Activated naive CD4-positive, alpha-beta T cell treated with anti-CD3 and anti-CD28 coated beads for 36 hours (primary cell): ENCODE data around the gene JCHAIN. TPM values are rescaled to one million over a fixed set of nuclear protein-coding genes. Genes with fewer than 3 reads are reported as not detected.
"Not testable (repeated sequence)": the region's sequence is repeated elsewhere in the genome, so short reads cannot be mapped to it uniquely, and the experiment has no call there.

Experiments
- CTCF ChIA-PET: fragments of 350-600 bp; sonication (Branson Sonifier 250); formaldehyde crosslinking; loops from one replicate; lab custom pipeline; 2021; ENCODE audit warnings: antibody characterized with exemption; lab: Charles Lee
- DNase-seq: peaks from one replicate; pipeline ENCODE4 v3.0.0-alpha.2; 2020
- H3K27ac Mint-ChIP-seq: one replicate; pipeline ENCODE4 v1.8.0; 2021; ENCODE audit warnings: mild to moderate bottlenecking, mixed read lengths
- H3K27me3 Mint-ChIP-seq: one replicate; pipeline ENCODE4 v1.8.0; 2021; ENCODE audit warnings: low read depth, mixed read lengths
- H3K36me3 Mint-ChIP-seq: one replicate; pipeline ENCODE4 v1.8.0; 2021; ENCODE audit warnings: low read depth, mixed read lengths
- H3K4me1 Mint-ChIP-seq: one replicate; pipeline ENCODE4 v1.8.0; 2021; ENCODE audit warnings: low read depth, mixed read lengths
- H3K4me3 Mint-ChIP-seq: one replicate; pipeline ENCODE4 v1.8.0; 2021; ENCODE audit warnings: mild to moderate bottlenecking, moderate library complexity, mixed read lengths
- H3K9me3 Mint-ChIP-seq: one replicate; pipeline ENCODE4 v1.8.0; 2021; ENCODE audit warnings: mixed read lengths
- intact Hi-C: fragments of 100-400 bp; cut with micrococcal nuclease; formaldehyde crosslinking; loops from one replicate; pipeline ENCODE4 v1.15.1; 2023
- total RNA-seq, 2 experiments: library from RNA; stranded (reverse); gene quantifications; one replicate each; pipeline ENCODE4 v1.2.3, GENCODE V29; 2021

JCHAIN gene
- total RNA-seq, 2 experiments from 2014 or later: not detected

GRCh38 chr4:70687821-70688794 lies 21.8 kb upstream of the JCHAIN start, which contains the start of gene UTP3:
Gene UTP3, plus strand, starts transcription at chr4:70688532. Its CDS starts 146 bp downstream, at chr4:70688678.
- H3K4me1 Mint-ChIP-seq: peaks cover 30% of the 10 kb centered on the region
- peaks cover 27% of the 10 kb centered on the region for H3K36me3 Mint-ChIP-seq
- intact Hi-C loops: loop anchor here (1.0 to 5.0 kb wide), 12 partner anchors 16 to 926 kb away; partner anchors contain the start of genes DCK, GRSF1, MOB1B and SULT1B1
- CTCF ChIA-PET: interaction anchor here (0.6 to 2.1 kb wide), 15 partner anchors 9 to 150 kb away, joined by 3 to 9 read pairs (median 3); partner anchors contain the start of gene RUFY3
- peak within 1 kb of the TSS; percentile 99 for H3K27ac Mint-ChIP-seq
- no peaks in the 10 kb centered on the region for H3K9me3 Mint-ChIP-seq
- no peaks in the 10 kb centered on the region for H3K27me3 Mint-ChIP-seq
- peak within 1 kb of the TSS; percentile 87 for H3K4me3 Mint-ChIP-seq
- DNase-seq: peak; percentile 96

GRCh38 chr4:70687392-70687791 lies 21.1 kb upstream of the JCHAIN start:
- intact Hi-C loops: loop anchor here (5.0 kb wide), 1 partner anchor 925 kb away; the partner anchor contains the start of gene SULT1B1

GRCh38 chr4:70682142-70682541 lies 15.8 kb upstream of the JCHAIN start:
- H3K4me3 Mint-ChIP-seq, CTCF ChIA-PET, H3K27ac Mint-ChIP-seq, H3K9me3 Mint-ChIP-seq, H3K36me3 Mint-ChIP-seq, intact Hi-C loops, H3K4me1 Mint-ChIP-seq, H3K27me3 Mint-ChIP-seq, DNase-seq: not testable (repeated sequence)

More at GRCh38 chr4:70687392-70687791, 21.1 kb upstream of the JCHAIN start:
- CTCF ChIA-PET: interaction anchor here (0.6 to 1.3 kb wide), 8 partner anchors 13 to 150 kb away, joined by 3 to 6 read pairs (median 3); no protein-coding TSS in a partner anchor
- Mint-ChIP-seq H3K27ac (peak overlapping the region; percentile 99), H3K4me1 (peaks cover 30% of the 10 kb centered on the region), H3K9me3 (no peaks in the 10 kb centered on the region), H3K27me3 (no peaks in the 10 kb centered on the region), H3K36me3 (peaks cover 26% of the 10 kb centered on the region), H3K4me3 (peak overlapping the region; percentile 87)
- DNase-seq: peak; percentile 18

GRCh38 chr4:70681704-70682103 lies 15.4 kb upstream of the JCHAIN start:
- H3K4me3 Mint-ChIP-seq: no peak overlapping the region
- DNase-seq: no peak
- no peak overlapping the region for H3K27ac Mint-ChIP-seq
- CTCF ChIA-PET: no interaction called here
- H3K36me3 Mint-ChIP-seq: no peaks in the 10 kb centered on the region
- H3K4me1 Mint-ChIP-seq: peaks cover 9% of the 10 kb centered on the region
- H3K27me3 Mint-ChIP-seq: no peaks in the 10 kb centered on the region
- intact Hi-C loops: no loop called here
- no peaks in the 10 kb centered on the region for H3K9me3 Mint-ChIP-seq

- CTCF ChIA-PET: no interaction called here
- H3K4me1 Mint-ChIP-seq: peaks cover 9% of the 10 kb centered on the region
- no peak for DNase-seq
- no peaks in the 10 kb centered on the region for H3K36me3 Mint-ChIP-seq
- no peaks in the 10 kb centered on the region for H3K27me3 Mint-ChIP-seq
- no peak overlapping the region for H3K4me3 Mint-ChIP-seq
- H3K9me3 Mint-ChIP-seq: no peaks in the 10 kb centered on the region
- no peak overlapping the region for H3K27ac Mint-ChIP-seq
- intact Hi-C loops: no loop called here
These were observed 14.6 kb upstream of the JCHAIN start for GRCh38 chr4:70680934-70681333.

GRCh38 chr4:70678383-70678999 lies 12.2 kb upstream of the JCHAIN start:
- H3K4me3 Mint-ChIP-seq: no peak overlapping the region

GRCh38 chr4:70676554-70677090 lies 10.3 kb upstream of the JCHAIN start:
- CTCF ChIA-PET: interaction anchor here (0.6 kb wide), 1 partner anchor 367 kb away, joined by 3 read pairs; no protein-coding TSS in a partner anchor
- Mint-ChIP-seq H3K27ac (no peak overlapping the region), H3K4me3 (no peak overlapping the region)

More at GRCh38 chr4:70678383-70678999, 12.2 kb upstream of the JCHAIN start:
- H3K4me1 Mint-ChIP-seq: peaks cover 9% of the 10 kb centered on the region
- no peak for DNase-seq
- no peaks in the 10 kb centered on the region for H3K9me3 Mint-ChIP-seq
- H3K27me3 Mint-ChIP-seq: peaks cover 2% of the 10 kb centered on the region
- CTCF ChIA-PET: interaction anchor here (1.5 kb wide), 1 partner anchor 26 kb away, joined by 4 read pairs; no protein-coding TSS in a partner anchor
- intact Hi-C loops: no loop called here
- H3K27ac Mint-ChIP-seq: no peak overlapping the region
- H3K36me3 Mint-ChIP-seq: no peaks in the 10 kb centered on the region

GRCh38 chr4:70674731-70675130 lies 8.4 kb upstream of the JCHAIN start:
- Mint-ChIP-seq H3K36me3 (no peaks in the 10 kb centered on the region), H3K4me1 (peaks cover 9% of the 10 kb centered on the region), H3K27me3 (peaks cover 2% of the 10 kb centered on the region), H3K27ac (no peak overlapping the region), H3K4me3 (no peak overlapping the region), H3K9me3 (no peaks in the 10 kb centered on the region)
- no peak for DNase-seq
- CTCF ChIA-PET: interaction anchor here (0.6 kb wide), 1 partner anchor 644 kb away, joined by 3 read pairs; no protein-coding TSS in a partner anchor
- intact Hi-C loops: no loop called here

More at GRCh38 chr4:70676554-70677090, 10.3 kb upstream of the JCHAIN start:
- Mint-ChIP-seq H3K9me3 (no peaks in the 10 kb centered on the region), H3K27me3 (peaks cover 2% of the 10 kb centered on the region), H3K36me3 (no peaks in the 10 kb centered on the region), H3K4me1 (peaks cover 9% of the 10 kb centered on the region)
- no peak for DNase-seq
- intact Hi-C loops: no loop called here

- H3K36me3 Mint-ChIP-seq: no peaks in the 10 kb centered on the region
- no peak overlapping the region for H3K4me3 Mint-ChIP-seq
- no peaks in the 10 kb centered on the region for H3K9me3 Mint-ChIP-seq
- H3K27ac Mint-ChIP-seq: no peak overlapping the region
- CTCF ChIA-PET: interaction anchor here (0.6 to 1.3 kb wide), 4 partner anchors 9 to 644 kb away, joined by 3 read pairs; no protein-coding TSS in a partner anchor
- no peak for DNase-seq
- intact Hi-C loops: no loop called here
- peaks cover 9% of the 10 kb centered on the region for H3K4me1 Mint-ChIP-seq
- H3K27me3 Mint-ChIP-seq: peaks cover 2% of the 10 kb centered on the region
These were observed 7.9 kb upstream of the JCHAIN start for GRCh38 chr4:70674191-70674590.

- CTCF ChIA-PET: interaction anchor here (1.2 to 1.4 kb wide), 2 partner anchors 19 to 64 kb away, joined by 4 read pairs; no protein-coding TSS in a partner anchor
- no peaks in the 10 kb centered on the region for H3K36me3 Mint-ChIP-seq
- H3K4me1 Mint-ChIP-seq: peaks cover 4% of the 10 kb centered on the region
- H3K4me3 Mint-ChIP-seq: no peak overlapping the region
- intact Hi-C loops: no loop called here
- H3K27ac Mint-ChIP-seq: no peak overlapping the region
- no peaks in the 10 kb centered on the region for H3K9me3 Mint-ChIP-seq
- DNase-seq: no peak
- peaks cover 2% of the 10 kb centered on the region for H3K27me3 Mint-ChIP-seq
These were observed 4.8 kb upstream of the JCHAIN start for GRCh38 chr4:70671091-70671490.

GRCh38 chr4:70670332-70671014 lies 4.2 kb upstream of the JCHAIN start:
- no peak overlapping the region for H3K4me3 Mint-ChIP-seq
- peaks cover 2% of the 10 kb centered on the region for H3K27me3 Mint-ChIP-seq
- no peaks in the 10 kb centered on the region for H3K9me3 Mint-ChIP-seq
- CTCF ChIA-PET: interaction anchor here (1.4 kb wide), 1 partner anchor 18 kb away, joined by 4 read pairs; no protein-coding TSS in a partner anchor
- intact Hi-C loops: no loop called here
- no peaks in the 10 kb centered on the region for H3K36me3 Mint-ChIP-seq
- peaks cover 4% of the 10 kb centered on the region for H3K4me1 Mint-ChIP-seq
- no peak for DNase-seq
- H3K27ac Mint-ChIP-seq: no peak overlapping the region
